ENCODE measurements around the gene HNMT.

DNA sequence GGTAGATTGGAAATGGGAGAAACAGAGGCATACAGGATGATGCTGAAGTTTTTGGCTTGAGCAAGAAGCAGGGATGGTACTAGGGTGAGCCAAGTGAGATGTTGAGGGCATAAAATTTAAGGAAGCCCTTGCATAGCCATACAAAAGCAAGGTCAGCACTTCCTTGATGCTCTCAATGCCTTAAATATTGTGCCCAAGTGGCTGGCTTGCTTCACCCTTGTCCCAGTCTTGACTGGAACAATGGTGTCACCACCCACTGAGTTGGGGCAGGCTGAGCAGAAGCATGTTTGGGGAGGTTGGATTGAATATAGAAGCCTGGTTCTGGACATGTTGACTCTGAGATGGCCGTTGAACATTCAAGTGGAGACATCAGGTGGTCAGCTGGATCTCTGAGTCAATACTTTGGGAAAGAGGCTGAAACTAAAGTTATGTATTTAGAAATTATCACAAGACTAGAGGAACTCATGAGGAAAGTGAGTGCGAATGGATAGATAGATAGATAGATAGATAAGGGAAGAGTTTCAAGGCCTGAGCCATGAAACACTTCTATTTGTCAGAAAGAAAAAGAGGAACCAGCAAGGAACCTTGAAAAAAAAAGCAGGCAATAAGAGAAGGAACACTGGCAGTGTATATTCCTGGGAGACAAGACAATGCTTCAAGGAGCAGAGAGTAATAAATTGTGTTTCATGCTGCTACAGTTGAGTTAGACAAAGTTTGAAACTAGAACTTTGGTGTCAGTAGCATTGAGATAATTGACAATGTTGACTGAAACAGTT is 43.0 kb upstream of the HNMT start:
- TF ChIP-seq EP300 (IDR thresholded peaks at IDR 0.05) = no peak
- TF ChIP-seq, protein P1, sequence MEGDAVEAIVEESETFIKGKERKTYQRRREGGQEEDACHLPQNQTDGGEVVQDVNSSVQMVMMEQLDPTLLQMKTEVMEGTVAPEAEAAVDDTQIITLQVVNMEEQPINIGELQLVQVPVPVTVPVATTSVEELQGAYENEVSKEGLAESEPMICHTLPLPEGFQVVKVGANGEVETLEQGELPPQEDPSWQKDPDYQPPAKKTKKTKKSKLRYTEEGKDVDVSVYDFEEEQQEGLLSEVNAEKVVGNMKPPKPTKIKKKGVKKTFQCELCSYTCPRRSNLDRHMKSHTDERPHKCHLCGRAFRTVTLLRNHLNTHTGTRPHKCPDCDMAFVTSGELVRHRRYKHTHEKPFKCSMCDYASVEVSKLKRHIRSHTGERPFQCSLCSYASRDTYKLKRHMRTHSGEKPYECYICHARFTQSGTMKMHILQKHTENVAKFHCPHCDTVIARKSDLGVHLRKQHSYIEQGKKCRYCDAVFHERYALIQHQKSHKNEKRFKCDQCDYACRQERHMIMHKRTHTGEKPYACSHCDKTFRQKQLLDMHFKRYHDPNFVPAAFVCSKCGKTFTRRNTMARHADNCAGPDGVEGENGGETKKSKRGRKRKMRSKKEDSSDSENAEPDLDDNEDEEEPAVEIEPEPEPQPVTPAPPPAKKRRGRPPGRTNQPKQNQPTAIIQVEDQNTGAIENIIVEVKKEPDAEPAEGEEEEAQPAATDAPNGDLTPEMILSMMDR (IDR thresholded peaks at IDR 0.05) = no peak
- TF ChIP-seq POLR2A (IDR thresholded peaks at IDR 0.05) = no peak

All from ovary (tissue), 3 donors.